HG03060 (cell line): Measurements from ENCODE around the gene CDKL4.
"Not testable (repeated sequence)": the region's sequence is repeated elsewhere in the genome, so short reads cannot be mapped to it uniquely, and the experiment has no call there.

ENCODE experiments used
- ATAC-seq: cut with Tn5 transposase; IDR thresholded peaks from one replicate; pipeline ENCODE4 v1.9.1; 2021; ENCODE audit warnings: low read depth, moderate number of reproducible peaks; ENCODE audit not compliant: unreplicated experiment

The CDKL4 gene

GRCh38 chr2:39181297-39181696, 62.5 kb downstream of the CDKL4 start:
- no peak for ATAC-seq

- ATAC-seq = no peak
Observed at GRCh38 chr2:39179974-39180960, 63.5 kb downstream of the CDKL4 start.

GRCh38 chr2:39178756-39179155, 65.0 kb downstream of the CDKL4 start:
- no peak for ATAC-seq

- ATAC-seq = no peak
Observed at GRCh38 chr2:39176997-39177396, 66.8 kb downstream of the CDKL4 start.

GRCh38 chr2:39175026-39175812, 68.6 kb downstream of the CDKL4 start:
- no peak for ATAC-seq

- ATAC-seq = no peak
Observed at GRCh38 chr2:39174022-39174421, 69.7 kb downstream of the CDKL4 start.

- ATAC-seq = not testable (repeated sequence)
Observed at GRCh38 chr2:39172047-39172706, 71.6 kb downstream of the CDKL4 start.

- no peak for ATAC-seq
Observed at GRCh38 chr2:39171621-39172020, 72.1 kb downstream of the CDKL4 start.

- no peak for ATAC-seq
Observed at GRCh38 chr2:39164089-39164488, 79.7 kb downstream of the CDKL4 start.

- ATAC-seq = no peak
Observed at GRCh38 chr2:39160982-39161381, 82.8 kb downstream of the CDKL4 start.

GRCh38 chr2:39159283-39159682, 84.5 kb downstream of the CDKL4 start:
- no peak for ATAC-seq

- no peak for ATAC-seq
Observed at GRCh38 chr2:39158351-39158750, 85.4 kb downstream of the CDKL4 start.

- no peak for ATAC-seq
Observed at GRCh38 chr2:39156846-39157245, 86.9 kb downstream of the CDKL4 start.

GRCh38 chr2:39156107-39156506, 87.7 kb downstream of the CDKL4 start:
- ATAC-seq = no peak

GRCh38 chr2:39155573-39155972, 88.2 kb downstream of the CDKL4 start:
- ATAC-seq = not testable (repeated sequence)

GRCh38 chr2:39154944-39155343, 88.8 kb downstream of the CDKL4 start:
- no peak for ATAC-seq

GRCh38 chr2:39153312-39153711, 90.5 kb downstream of the CDKL4 start:
- ATAC-seq = no peak

- no peak for ATAC-seq
Observed at GRCh38 chr2:39152504-39152903, 91.3 kb downstream of the CDKL4 start.

GRCh38 chr2:39150890-39151497, 92.8 kb downstream of the CDKL4 start:
- ATAC-seq = no peak

GRCh38 chr2:39150102-39150562, 93.6 kb downstream of the CDKL4 start:
- no peak for ATAC-seq
